WI38 (cell line): ENCODE results near the gene STX10.

Experiments
- H3K4me3 ChIP-seq: 2 replicates; pipeline ENCODE4 v1.5.1; 2011; ENCODE audit warnings: low read depth, mild to moderate bottlenecking, control low read depth, low read length
- CTCF ChIP-seq: IDR thresholded peaks from 2 replicates; pipeline ENCODE4 v1.5.1; 2012; ENCODE audit warnings: low read depth, mild to moderate bottlenecking, control low read depth, low read length

The STX10 gene

GRCh38 chr19:13151605-13152355, 1.6 kb upstream of the STX10 start:
- 0 out of 2 replicates have a peak, but pooled peaks have one; percentile 7 for TF ChIP-seq CTCF
- peak overlapping the region; percentile 81 for H3K4me3 ChIP-seq

- H3K4me3 ChIP-seq: peak overlapping the region; percentile 81
- no peak for TF ChIP-seq CTCF
These were observed 893 bp upstream of the STX10 start for GRCh38 chr19:13150931-13151604.

GRCh38 chr19:13149628-13150186, 468 bp downstream of the STX10 start:
- no peak for TF ChIP-seq CTCF
- peak overlapping the region; percentile 81 for H3K4me3 ChIP-seq

- H3K4me3 ChIP-seq: peak overlapping the region; percentile 81
These were observed 975 bp downstream of the STX10 start for GRCh38 chr19:13149173-13149627.

- no peak overlapping the region for H3K4me3 ChIP-seq
- TF ChIP-seq CTCF: no peak
These were observed 3.2 kb downstream of the STX10 start for GRCh38 chr19:13146763-13147563.

GRCh38 chr19:13139633-13140311, 10.4 kb downstream of the STX10 start:
- no peak for TF ChIP-seq CTCF

GRCh38 chr19:13138916-13139198, 11.3 kb downstream of the STX10 start:
- H3K4me3 ChIP-seq: no peak overlapping the region
- TF ChIP-seq CTCF: no peak

More at GRCh38 chr19:13139633-13140311, 10.4 kb downstream of the STX10 start:
- H3K4me3 ChIP-seq: no peak overlapping the region
